Right lobe of liver (tissue), 4 donors: ENCODE results near the gene ITPRID1.
A peak's percentile ranks its signal among the peaks of the same experiment; 100 is the strongest.

Experiments used
- CTCF ChIP-seq, 4 donors: fragments of 200-600 bp in 3 of 4; fragments of 450-650 bp in 1 of 4; IDR thresholded peaks; one replicate each; pipeline versions ENCODE4 v1.5.1 to v1.8.0; 2016 to 2022; ENCODE audit warnings: antibody characterized with exemption in 4 of 4, mild to moderate bottlenecking in 2 of 4
- POLR2A ChIP-seq: fragments of 450-650 bp; IDR thresholded peaks from one replicate; pipeline ENCODE4 v1.6.1; 2017; ENCODE audit warnings: antibody characterized with exemption, mild to moderate bottlenecking
- donor health status: DM: no; HTN: no; CAD: no.
- donor health status: DM: no; HTN: no; CAD: no.
- donor health status: DM: no; HTN: yes; CAD: no.

DNA sequence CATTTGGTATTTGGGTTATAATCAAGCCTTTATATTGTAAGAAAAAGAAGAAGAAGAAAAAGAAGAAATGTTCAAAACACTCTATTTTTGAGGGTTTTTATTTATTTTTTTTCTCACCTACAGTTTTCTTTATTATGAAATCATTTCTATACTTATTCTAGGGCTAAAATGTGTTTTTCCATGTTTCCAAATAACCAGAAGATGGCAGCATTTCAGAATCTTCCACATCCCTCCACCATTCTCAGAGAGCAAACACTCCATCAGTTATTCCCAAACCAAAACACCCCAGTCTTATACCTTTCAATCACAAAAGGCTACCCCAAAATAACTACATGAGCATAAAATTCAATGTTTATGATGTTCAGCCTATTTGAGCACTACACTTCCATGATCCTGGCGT is 134.4 kb downstream of the ITPRID1 start:
- TF ChIP-seq CTCF (IDR thresholded peaks at IDR 0.05) (peak; percentile 13 to 26 (median 18)), POLR2A (no peak)
